CD4-positive, alpha-beta T cell treated with Interleukin-4 for 4 hours (primary cell): ENCODE measurements around the gene SLC30A4.

Experiments
- DNase-seq: peaks from one replicate; pipeline ENCODE4 v3.0.0-alpha.2; 2020

Gene SLC30A4

GRCh38 chr15:45499426-45499825, 23.1 kb downstream of the SLC30A4 start:
- no peak for DNase-seq

DNA sequence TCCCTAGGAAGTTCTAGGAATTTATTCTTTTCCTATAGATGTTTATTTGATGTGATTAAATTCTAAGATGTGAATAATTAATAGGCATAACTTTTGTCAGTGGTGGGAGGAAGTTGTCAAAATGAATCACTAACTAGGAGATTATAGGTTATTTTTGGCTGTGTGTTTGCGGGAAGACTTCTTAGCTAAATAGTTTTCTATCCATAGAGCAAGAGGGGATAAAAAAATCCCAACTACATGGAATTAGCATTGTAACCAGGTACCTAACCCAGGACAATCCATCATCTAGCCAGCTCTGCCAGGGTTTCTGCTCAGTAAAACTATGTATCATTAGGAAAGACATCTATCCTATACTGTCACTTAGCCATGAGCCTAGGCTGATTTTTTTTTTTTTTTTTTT, 23.9 kb downstream of the SLC30A4 start:
- no peak for DNase-seq

- no peak for DNase-seq
Observed at GRCh38 chr15:45497261-45497660, 25.3 kb downstream of the SLC30A4 start.

DNA sequence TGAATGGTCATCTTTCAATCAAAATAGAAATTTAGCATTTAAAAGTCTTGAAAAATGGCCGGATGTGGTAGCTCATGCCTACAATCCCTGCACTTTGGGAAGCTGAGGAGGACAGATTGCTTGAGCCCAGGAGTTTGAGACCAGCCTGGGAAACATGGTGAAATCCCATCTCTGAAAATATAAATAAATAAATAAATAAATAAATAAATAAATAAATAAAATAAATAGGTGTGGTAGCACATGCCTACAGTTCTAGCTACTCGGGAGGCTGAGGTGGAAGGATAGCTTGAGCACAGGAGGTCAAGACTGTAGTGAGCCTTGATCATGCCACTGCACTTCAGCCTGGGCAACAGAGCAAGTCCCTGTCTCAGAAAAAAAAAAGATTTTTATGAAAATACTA, 25.9 kb downstream of the SLC30A4 start:
- no peak for DNase-seq

GRCh38 chr15:45495588-45495987, 27.0 kb downstream of the SLC30A4 start:
- DNase-seq = no peak

GRCh38 chr15:45489690-45490238, 32.8 kb downstream of the SLC30A4 start:
- no peak for DNase-seq

DNA sequence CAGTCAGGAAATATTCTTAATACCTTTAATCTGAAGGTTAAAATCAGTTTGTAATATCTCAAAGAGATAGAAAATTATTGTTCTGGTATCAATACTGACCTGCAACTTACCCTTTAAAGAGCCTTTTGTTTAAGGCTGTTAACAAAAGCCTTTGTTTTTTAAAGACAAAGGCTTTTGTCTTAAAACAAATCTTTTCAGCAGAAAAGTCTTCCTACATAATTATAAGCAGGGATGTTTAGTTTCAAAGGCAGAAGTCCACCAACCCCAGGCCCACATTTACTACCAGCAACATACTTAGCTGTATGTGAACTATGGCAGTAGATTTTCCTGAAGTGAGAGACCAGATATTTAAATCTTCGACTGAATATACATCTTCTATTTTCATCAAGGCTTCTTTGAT, 36.2 kb downstream of the SLC30A4 start:
- no peak for DNase-seq

GRCh38 chr15:45481135-45481534, 41.4 kb downstream of the SLC30A4 start:
- no peak for DNase-seq

DNA sequence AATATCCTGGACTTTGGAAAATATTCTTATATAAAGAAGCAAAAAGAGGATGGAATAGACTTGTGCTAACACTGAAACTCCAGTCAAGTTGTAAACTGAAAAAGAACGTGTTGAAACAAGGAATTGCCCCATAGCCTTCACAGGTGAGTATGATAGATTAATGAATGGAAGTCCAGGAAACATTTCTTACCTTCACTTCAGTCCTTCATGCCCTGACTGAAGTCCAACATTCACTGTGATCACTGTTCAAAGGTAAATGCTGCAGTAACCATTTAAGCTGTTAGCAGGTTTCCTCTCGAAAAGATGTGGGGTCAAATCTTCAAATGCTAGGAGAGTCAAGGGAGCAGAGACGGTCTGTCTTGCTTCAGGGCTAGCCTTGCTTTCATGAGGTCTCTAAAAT, 46.1 kb downstream of the SLC30A4 start:
- DNase-seq = no peak

- no peak for DNase-seq
Observed at GRCh38 chr15:45474799-45475198, 47.8 kb downstream of the SLC30A4 start.

DNA sequence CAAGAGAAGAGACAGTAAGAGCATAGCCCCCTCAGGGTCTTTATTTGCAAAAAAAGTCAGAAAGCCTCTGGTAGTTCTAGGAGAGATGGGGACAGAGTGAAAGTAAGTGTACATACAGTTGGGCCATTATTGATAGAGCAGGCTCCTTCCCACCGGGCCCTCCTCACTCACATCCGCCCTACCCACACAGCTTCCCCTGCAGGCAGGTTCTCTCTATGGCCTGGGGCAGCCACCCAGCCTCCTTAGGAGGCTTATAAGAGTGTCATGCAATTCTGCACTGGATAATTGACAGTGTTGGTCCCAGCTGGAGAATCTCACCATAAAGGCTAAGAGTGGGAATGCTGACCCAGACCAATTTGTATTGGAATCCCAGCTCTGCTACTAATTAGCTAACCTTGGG, 49.5 kb downstream of the SLC30A4 start:
- DNase-seq = no peak

DNA sequence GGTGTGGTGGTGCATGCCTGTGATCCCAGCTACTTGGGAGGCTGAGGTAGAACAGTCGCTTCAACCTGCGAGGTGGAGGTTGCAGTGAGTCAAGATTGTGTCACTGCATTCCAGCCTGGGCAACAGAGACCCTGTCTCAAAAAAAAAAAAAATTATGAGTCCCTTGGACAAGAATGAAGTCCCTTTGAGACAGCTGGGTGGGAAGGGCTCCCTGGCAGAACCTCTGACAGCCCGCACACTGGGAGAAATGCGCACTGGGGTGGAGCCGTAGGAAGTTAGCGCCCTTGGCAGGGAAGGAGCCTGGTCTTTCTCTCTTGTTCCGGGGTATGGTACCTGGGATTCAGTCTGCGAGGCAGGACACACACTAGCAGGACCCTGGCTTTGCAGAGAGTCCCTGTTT, 51.4 kb downstream of the SLC30A4 start:
- no peak for DNase-seq

- no peak for DNase-seq
Observed at GRCh38 chr15:45469441-45469840, 53.1 kb downstream of the SLC30A4 start.

DNA sequence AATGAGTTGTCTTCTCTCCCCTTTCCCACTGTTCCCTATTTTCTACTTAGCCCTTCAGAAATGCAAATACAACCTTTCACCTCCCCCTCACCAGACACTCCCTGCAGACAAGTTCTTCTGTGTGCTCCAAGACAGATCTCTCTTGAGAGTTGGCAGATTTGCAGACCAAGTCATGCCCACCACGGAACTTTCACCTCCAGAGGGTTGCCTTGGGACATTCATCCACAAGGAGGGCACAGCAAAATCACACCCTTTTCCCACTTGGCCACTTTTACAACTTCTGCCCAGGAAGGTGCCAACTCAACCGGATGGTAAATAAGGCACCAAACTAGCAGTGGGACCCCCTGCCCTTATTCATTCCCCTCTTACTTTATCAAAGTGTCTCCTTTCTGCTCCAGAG, 53.5 kb downstream of the SLC30A4 start:
- DNase-seq = no peak

DNA sequence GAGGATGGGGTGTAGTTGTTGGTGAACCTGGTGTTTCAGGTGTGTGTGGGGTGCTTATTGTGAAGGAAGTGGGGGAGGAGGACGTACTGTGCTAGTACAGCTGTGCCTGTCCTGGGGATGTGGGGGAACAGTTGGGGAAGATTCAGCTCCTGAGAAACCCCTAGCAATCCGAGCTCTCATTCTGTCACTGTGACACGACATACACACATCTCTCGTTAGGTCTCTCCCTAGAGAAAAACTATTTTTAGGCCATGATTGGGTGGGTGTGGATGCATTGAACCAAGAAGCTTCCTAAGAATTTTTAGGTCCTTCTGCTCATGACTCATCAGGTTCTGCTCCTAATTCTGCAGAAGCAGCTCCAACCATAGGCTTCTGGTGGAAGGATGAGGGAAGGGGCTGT, 54.3 kb downstream of the SLC30A4 start:
- DNase-seq = no peak

DNA sequence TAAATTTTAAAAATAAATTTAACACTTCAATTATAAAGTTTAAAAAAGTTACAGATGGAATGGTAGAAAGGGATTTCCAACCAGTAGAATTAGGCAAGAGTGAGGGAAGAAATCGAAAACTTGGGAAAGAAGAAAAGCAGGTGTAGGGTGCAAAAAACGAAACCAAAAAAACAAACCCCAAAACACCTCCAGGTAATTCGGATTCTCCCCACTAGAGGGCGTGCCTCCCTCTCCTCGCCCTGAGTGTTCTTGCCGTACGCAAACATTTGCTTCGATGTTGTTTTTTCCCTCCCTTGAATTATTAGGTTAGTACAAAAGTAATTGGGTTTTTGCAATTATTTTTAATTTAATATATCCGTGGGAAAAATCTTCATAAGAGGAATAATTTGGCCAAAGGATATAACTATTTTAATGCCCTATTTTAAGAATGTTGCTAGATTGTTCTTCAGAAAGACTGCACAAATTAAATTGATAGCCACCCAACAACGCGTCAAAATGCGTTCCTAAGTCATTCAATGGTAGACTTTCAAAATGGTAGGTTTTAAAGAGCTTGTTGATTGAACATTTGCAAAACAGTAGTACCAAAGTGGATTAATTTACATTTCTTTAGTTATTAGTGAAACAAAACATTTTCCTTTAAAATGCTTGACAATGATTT, 63.7 kb downstream of the SLC30A4 start:
- DNase-seq = peak; percentile 81

- DNase-seq = peak; percentile 86
Observed at GRCh38 chr15:45457641-45458539, 64.7 kb downstream of the SLC30A4 start.

DNA sequence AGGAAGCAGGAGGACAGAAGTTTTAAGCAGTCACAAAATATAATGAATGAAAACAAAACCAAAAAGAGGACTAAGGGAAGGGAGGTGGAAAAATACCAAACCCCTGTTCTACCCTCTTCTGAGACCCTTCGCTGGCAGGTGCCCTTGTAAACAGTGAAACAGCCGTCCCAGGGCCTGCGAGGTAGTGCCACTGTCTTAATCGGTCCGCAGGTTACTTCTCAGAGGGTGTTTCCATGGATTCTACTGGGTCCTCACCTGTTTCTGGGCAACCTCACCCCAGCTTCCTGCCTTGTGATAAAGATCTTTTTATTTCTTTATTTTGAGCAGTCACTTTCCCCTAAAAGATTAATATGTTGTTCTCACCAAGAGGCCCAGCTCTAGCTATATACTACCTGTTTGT, 65.3 kb downstream of the SLC30A4 start:
- no peak for DNase-seq

- peak; percentile 88 for DNase-seq
Observed at GRCh38 chr15:45456212-45457106, 66.1 kb downstream of the SLC30A4 start.

DNA sequence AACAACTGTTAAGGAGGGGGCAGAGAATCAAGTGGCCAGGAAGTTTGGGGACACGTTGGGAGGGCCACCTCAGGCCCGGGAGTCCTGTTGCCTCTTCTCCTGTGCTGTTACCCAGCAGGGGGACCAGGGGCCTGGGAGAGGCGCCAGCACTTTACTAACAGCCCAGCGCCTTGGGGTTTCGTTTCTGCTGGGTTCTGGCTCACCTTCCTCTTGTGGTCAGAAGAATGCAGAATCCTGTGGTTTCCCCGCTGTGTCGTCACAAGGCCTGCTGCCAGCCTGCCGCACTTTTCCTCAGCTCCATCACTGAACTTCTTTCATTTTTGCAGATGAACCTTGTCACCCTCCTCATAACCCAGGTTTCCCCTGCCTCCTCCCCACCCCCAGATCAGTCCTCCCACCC, 67.7 kb downstream of the SLC30A4 start:
- peak; percentile 77 for DNase-seq

DNA sequence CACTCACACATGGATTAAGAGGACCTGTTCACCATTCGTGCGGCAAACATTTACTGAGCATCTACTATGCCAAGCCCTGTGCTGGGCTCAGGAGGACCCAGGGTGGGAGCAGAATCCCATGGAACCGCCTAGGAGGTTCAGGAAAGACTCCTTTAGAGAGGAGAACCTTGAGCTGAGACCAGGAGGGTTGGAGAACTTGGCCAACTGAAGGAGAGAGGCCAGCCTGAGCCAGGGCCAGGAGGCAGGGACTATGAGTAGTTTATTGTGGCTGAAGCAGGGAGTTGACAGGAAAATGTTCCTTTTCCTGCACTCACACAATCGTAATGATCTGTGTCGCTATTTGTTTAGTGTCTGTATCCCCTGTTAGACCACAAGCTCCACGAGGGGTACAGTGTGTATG, 71.3 kb downstream of the SLC30A4 start:
- DNase-seq = no peak

DNA sequence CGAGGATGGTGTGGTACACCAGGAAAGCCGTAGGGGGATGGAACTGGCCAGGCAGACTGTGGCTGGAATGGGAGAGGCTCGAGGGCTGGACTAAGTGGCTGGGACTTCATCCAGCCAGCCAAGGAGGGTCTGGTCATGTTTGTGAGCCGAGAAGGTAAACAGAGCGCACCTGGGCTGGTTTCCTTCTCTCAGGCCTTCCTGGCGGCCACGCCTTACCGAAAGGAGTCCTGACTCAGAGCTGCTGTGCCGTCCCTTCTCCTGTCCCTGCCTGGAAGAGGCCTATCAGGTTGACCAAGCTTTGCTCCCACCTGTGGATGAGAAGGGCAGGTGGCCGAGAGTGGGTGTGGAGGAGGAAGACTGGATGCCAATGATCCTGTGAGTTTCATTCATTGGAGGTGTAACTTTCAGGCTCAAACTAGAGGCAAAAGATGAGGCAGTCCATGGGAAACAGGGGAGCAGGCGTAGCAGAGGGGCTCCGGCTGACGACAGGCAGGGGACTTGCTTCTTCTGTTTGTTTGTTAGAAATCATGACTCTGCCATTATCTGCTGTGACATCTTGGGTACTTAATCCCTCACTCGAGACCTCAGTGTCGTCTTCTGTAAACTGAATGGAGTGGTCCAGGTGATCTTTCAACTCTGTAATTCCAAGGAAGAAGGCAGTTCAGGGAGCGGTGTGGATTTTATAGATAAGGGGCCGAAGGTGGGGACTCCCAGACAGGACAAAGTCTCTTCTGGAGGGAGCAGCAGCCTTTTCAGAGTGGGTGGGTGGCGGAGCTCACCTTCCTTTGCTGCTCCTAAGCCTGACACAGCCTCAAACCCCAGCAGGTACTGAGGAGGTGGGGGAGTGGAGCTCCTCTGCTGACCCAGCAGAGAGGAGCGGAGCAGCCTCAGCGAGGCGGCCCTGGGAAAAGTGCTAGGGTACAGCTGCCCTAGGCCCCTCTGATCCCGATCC, 72.4 kb downstream of the SLC30A4 start:
- no peak for DNase-seq
